Body of pancreas (tissue), 4 donors: ENCODE data around the gene TBC1D14. TPM values are rescaled to one million over a fixed set of nuclear protein-coding genes. Genes with fewer than 3 reads are reported as not detected.

Source experiments
- ATAC-seq: fragments of 150-250 bp; one replicate; pipeline ENCODE4 v1.9.1; 2016
- DNase-seq, 4 donors: peaks; one replicate each; pipeline ENCODE4 v3.0.0-alpha.2; 2019
- H3K27ac ChIP-seq, 4 donors: fragments of 200-600 bp; sonication (generic); 1 replicate in 3 of 4; 2 replicates in 1 of 4; pipeline versions ENCODE4 v1.5.1 to v1.6.1; 2016 to 2019; ENCODE audit warnings: mild to moderate bottlenecking in 1 of 4, mixed read lengths in 1 of 4, moderate library complexity in 1 of 4
- H3K27me3 ChIP-seq, 2 donors: fragments of 200-600 bp; sonication (generic); one replicate each; pipeline ENCODE4 v1.6.0; 2016; ENCODE audit warnings: mild to moderate bottlenecking in 1 of 2
- H3K36me3 ChIP-seq, 2 donors: fragments of 200-600 bp; sonication (generic); replicated peaks in 1 of 2; 2 replicates each; pipeline ENCODE4 v1.5.1; 2016; ENCODE audit warnings: low read depth in 2 of 2; ENCODE audit not compliant: insufficient read depth in 1 of 2
- H3K4me1 ChIP-seq: fragments of 200-600 bp; sonication (generic); one replicate; pipeline ENCODE4 v1.6.0; 2016
- H3K4me3 ChIP-seq, 2 donors: fragments of 200-600 bp; sonication (generic); 1 replicate in 1 of 2; 2 replicates in 1 of 2; pipeline ENCODE4 v1.5.1; 2016 to 2019
- H3K9me3 ChIP-seq, 3 donors: fragments of 200-600 bp; sonication (generic); 1 replicate in 2 of 3; 2 replicates in 1 of 3; pipeline ENCODE4 v1.5.1; 2016
- CTCF ChIP-seq, 7 experiments: fragments of 450-650 bp in 4 of 7; fragments of 200-600 bp in 3 of 7; sonication (generic) in 3 of 7; IDR thresholded peaks; one replicate each; pipeline ENCODE4 v1.5.1; 2016 to 2019; ENCODE audit warnings: antibody characterized with exemption in 7 of 7
- POLR2A ChIP-seq, 3 donors: fragments of 450-650 bp; IDR thresholded peaks; one replicate each; pipeline ENCODE4 v1.6.1; 2016; ENCODE audit warnings: antibody characterized with exemption in 3 of 3, mild to moderate bottlenecking in 2 of 3
- WGBS, 2 donors: methylation state at CpG; one replicate each; pipeline ENCODE4 v1.1.5; 2017; 5-methylcytosine and 5-hydroxymethylcytosine counted together
- intact Hi-C: fragments of 100-400 bp; cut with DNase I; formaldehyde crosslinking; loops from one replicate; pipeline ENCODE4 v1.15.1; 2023
- total RNA-seq, 2 donors: library from RNA; depleted of rRNA; stranded (reverse); fragments of >200 nt; gene quantifications; one replicate each; pipeline ENCODE4 v1.1.0, GENCODE V29; 2016

The TBC1D14 gene
- total RNA-seq, 2 donors from 2014 or later, result 10.5 to 20.0 TPM

DNA sequence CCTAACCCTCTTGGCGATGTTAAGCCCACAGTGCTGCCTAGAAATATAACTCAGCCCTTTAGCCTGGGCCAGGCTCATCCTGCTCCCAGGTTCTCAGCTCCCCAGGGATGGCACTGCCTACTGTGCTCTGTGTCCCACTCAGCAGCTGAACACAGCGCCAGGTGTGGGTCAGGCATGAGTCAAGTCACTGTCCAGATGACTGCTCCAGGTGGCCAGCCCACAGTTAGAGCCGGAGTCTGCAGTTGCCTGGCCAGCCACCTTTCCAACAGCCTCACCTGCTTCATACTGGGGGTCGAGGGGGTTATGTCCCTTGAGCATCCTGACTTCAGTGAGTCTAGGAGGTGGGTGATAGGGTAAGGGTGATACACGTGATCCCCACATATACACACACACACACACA is 48.4 kb downstream of the TBC1D14 start:
- WGBS, 2 donors, result 81 to 100% methylated on average over 3 to 5 of the region's 5 CpGs
- intact Hi-C loops, result no loop called here
- Histone ChIP-seq H3K36me3 (no peaks in the 10 kb centered on the region), H3K27me3 (no peaks in the 10 kb centered on the region), H3K4me1 (peaks cover 69% of the 10 kb centered on the region), H3K4me3 (no peak overlapping the region), H3K9me3 (no peaks in the 10 kb centered on the region), H3K27ac (peak overlapping the region in 1 of 4 donors; percentile 18)
- no peak for DNase-seq
- TF ChIP-seq POLR2A (IDR thresholded peaks at IDR 0.05) (no peak), CTCF (IDR thresholded peaks at IDR 0.05) (no peak)
- no peak for ATAC-seq

DNA sequence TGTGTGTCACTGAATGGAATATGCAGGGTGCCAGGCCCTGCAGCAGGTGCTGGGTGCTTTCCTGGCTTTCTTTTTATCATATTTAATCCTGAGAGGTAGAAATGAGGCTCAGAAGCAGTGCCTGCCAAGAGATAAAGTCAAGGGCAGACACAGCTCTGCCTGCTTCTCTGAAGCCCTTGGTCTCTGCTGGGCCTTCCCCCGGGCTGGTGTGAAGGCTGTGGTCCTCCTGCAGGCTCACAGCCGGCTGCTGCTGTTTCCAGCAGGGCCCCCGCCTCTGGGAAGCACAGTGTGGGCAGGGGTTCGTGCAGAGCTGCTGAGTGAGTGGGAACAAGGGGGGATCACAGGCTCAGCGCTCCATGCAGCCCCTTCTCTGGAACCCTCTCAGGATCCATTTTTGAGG is 49.6 kb downstream of the TBC1D14 start:
- intact Hi-C loops, result no loop called here
- no peaks in the 10 kb centered on the region for H3K36me3 ChIP-seq
- H3K9me3 ChIP-seq, result no peaks in the 10 kb centered on the region
- H3K4me1 ChIP-seq, result peaks cover 66% of the 10 kb centered on the region
- WGBS, 2 donors, result 58 to 72% methylated on average over 5 of the region's 5 CpGs
- H3K27ac ChIP-seq, result no peak overlapping the region
- no peaks in the 10 kb centered on the region for H3K27me3 ChIP-seq
- ATAC-seq (no peak), DNase-seq (peak in 1 of 4 donors; percentile 42)
- H3K4me3 ChIP-seq, result no peak overlapping the region
- no peak for TF ChIP-seq CTCF (IDR thresholded peaks at IDR 0.05)
- TF ChIP-seq POLR2A (IDR thresholded peaks at IDR 0.05), result no peak

GRCh38 chr4:6960154-6960553 is 50.5 kb downstream of the TBC1D14 start:
- intact Hi-C loops, result no loop called here
- no peak for ATAC-seq
- Histone ChIP-seq H3K36me3 (no peaks in the 10 kb centered on the region), H3K27me3 (no peaks in the 10 kb centered on the region), H3K4me1 (peaks cover 66% of the 10 kb centered on the region), H3K9me3 (no peaks in the 10 kb centered on the region), H3K4me3 (no peak overlapping the region), H3K27ac (no peak overlapping the region)
- no peak for TF ChIP-seq CTCF (IDR thresholded peaks at IDR 0.05)
- no peak for TF ChIP-seq POLR2A (IDR thresholded peaks at IDR 0.05)
- DNase-seq, result no peak
- 94 to 95% methylated on average over 4 of the region's 4 CpGs for WGBS, 2 donors

DNA sequence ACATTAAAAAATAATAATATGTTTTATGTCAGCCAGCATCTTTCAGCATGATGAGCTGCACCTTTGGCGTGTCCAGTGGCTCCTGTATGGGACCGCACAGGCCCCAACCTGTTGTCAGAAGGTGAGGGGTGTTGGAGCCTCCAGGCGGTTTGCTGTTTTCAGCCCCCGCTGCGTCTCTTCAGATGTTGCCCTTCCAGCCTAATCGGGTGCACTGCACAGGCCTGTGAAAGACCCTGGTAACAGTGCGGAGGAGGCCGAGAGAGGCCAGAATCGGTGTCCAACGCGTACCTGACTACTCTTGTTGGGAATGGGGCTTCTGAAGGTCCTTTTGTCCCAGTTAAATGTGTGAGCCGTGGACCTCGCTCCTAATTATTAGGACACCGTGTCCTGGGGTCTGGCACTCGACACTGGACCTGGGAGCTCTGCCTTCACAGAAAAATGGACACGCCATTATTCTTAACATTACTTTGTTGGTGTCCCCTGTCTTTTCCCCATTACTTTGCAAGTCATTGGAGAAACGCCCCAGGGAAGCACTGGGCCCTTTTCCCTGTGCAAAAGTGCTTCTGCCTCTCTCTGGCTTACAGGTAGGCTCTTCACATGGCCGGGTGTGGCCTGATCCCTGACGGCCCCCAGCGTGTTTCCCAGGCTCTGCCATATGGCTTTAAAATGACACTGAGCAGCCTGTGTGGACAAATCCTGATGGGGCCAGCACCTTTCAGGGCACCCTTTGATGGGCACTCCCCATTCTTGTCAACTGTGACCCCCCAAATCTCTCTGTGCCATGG is 51.2 kb downstream of the TBC1D14 start:
- intact Hi-C loops, result no loop called here
- TF ChIP-seq POLR2A (IDR thresholded peaks at IDR 0.05), result no peak
- TF ChIP-seq CTCF (IDR thresholded peaks at IDR 0.05), result no peak
- ATAC-seq (no peak), DNase-seq (no peak)
- no peaks in the 10 kb centered on the region for H3K27me3 ChIP-seq
- H3K4me3 ChIP-seq, result no peak overlapping the region
- 96% methylated on average over 20 of the region's 20 CpGs for WGBS, 2 donors
- H3K27ac ChIP-seq, result no peak overlapping the region
- no peaks in the 10 kb centered on the region for H3K36me3 ChIP-seq
- no peaks in the 10 kb centered on the region for H3K9me3 ChIP-seq
- H3K4me1 ChIP-seq, result peaks cover 64% of the 10 kb centered on the region
